CD4-positive, alpha-beta T cell treated with Interleukin-2 at 100 ng/mL for 4 hours (primary cell): ENCODE data around the gene RIC8A.
A peak's percentile ranks its signal among the peaks of the same experiment; 100 is the strongest.

Experiments
- DNase-seq: peaks from one replicate; pipeline ENCODE4 v3.0.0-alpha.2; 2020; ENCODE audit warnings: low spot score

The RIC8A gene

DNA sequence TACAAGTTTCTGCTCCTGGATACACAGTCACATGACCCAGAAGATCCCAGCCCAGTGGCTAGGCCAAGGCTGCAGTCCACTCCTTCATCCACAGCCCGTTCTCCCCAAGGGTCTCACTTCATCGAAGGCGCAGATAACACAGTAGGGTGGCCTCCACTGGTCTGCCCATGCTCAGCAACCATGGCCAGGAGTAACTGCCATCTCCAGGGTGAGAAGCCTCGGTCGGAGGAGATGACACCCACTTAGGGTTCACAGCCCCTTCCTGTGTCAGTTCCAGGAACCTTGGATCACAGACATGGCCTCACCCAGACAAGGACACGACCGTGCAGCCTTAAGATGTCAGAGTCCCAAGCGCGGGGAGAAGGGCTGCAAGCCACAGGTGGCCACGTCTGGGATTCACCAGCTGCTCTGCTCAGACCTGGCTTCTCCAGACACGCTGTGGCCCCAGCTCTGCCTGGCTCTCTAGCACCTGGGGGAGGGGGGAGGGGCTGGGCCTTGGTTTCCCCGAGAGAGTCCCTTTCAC lies 2.9 kb upstream of the RIC8A start:
- no peak for DNase-seq

GRCh38 chr11:205221-206001 lies 2.1 kb upstream of the RIC8A start:
- DNase-seq = no peak

- DNase-seq = no peak
These were observed 1.5 kb upstream of the RIC8A start for GRCh38 chr11:206002-206384.

DNA sequence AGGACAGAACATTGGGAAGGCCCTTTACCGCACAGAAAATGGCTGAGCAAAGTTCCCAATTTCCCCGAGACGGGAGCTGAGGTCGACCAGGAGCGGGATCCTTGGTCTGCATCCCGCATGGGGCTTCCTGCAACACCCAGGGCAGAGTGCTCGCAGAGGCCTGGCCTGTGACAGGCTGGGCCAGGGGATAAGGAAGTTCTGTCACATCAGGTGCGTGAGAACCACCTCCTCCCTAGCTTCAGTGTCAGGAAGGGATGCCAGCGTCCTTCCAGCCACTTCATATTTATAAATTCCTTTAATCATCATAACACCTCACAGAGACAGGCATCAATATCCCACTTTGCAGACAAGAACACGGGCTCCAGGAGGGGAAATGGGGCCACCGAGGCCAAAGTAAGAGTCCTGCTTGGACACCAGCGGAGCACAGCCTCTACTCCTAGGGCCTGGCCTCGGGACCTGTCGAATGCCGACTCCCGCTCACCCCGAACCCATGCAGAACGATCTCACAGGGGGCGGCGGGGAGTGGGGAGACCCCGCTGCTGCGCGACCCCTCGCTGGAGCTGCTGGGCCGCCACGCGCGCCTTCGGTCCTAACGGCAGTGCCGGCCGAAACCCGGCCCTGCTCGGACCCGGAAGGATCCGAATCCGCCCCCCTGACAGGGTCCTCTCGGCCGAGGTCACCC lies 841 bp upstream of the RIC8A start:
- no peak for DNase-seq

DNA sequence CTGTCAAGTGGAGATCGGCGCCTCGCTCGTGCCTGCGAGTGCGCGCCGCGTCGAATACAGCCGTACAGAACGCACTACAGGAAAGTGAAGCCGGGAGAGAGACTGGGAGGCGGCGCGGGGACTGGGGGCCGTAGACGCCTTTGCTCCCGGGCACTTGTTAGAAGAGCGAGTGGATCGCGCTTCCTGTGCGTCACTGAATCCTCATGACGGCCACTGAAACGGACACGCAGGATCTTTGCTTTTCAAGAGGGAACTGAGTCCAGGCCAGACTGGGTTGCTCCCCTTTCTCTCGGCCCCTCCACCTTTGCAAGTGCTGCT lies 314 bp downstream of the RIC8A start:
- DNase-seq = no peak

- DNase-seq = peak; percentile 79
These were observed 841 bp downstream of the RIC8A start for GRCh38 chr11:208181-208916.

DNA sequence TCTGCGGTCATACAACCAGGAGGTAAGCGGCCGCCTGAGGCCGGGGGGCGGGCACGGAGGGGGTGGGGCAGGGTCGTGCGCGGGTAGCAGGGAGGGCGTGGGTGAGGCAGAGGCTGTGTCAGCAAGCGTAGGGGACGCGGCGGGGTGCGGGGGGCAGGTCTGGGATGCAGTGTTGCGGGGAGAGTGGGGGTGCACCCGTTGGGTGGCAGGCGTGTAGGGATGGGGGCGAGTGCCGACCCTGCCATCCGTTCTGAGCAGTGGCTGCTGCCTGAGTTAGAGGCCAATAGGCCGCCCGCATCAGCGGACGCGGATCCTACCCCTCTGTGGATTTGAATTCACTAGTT lies 1.4 kb downstream of the RIC8A start:
- DNase-seq = no peak

DNA sequence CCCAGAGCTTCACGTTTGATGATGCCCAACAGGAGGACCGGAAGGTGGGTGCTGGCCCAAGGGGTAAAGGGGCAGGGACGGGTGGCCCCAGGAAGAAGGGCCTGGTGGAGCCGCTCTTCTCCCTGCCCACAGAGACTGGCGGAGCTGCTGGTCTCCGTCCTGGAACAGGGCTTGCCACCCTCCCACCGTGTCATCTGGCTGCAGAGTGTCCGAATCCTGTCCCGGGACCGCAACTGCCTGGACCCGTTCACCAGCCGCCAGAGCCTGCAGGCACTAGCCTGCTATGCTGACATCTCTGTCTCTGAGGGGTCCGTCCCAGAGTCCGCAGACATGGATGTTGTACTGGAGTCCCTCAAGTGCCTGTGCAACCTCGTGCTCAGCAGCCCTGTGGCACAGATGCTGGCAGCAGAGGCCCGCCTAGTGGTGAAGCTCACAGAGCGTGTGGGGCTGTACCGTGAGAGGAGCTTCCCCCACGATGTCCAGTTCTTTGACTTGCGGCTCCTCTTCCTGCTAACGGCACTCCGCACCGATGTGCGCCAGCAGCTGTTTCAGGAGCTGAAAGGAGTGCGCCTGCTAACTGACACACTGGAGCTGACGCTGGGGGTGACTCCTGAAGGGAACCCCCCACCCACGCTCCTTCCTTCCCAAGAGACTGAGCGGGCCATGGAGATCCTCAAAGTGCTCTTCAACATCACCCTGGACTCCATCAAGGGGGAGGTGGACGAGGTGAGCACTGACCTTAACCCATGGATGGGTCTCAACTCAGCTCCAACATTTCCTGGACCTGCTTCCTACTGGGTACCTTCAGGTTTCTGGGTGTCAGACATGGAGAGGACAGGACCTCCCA lies 2.0 kb downstream of the RIC8A start:
- no peak for DNase-seq

GRCh38 chr11:210122-210802 lies 2.8 kb downstream of the RIC8A start:
- no peak for DNase-seq

GRCh38 chr11:210803-211180 lies 3.3 kb downstream of the RIC8A start:
- DNase-seq = no peak

DNA sequence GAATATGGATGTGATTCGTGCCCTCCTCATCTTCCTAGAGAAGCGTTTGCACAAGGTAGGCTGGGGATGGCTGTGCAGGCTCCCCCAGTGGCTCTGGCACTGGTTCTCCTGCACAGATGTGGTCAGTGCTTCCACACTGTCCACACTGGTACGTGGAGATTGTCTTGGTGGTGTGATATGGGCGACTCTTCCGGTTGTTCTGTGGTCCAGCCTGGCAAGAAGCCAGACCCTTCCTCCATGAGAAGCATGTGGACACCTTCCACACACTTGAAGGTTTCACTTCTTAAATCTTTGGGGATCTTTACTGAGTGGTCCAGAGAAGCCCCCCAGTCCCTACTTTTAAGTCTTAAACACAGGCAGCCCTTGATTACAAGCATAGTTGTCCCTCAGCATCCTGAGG lies 3.8 kb downstream of the RIC8A start:
- DNase-seq = no peak

- no peak for DNase-seq
These were observed 4.2 kb downstream of the RIC8A start for GRCh38 chr11:211741-212140.

DNA sequence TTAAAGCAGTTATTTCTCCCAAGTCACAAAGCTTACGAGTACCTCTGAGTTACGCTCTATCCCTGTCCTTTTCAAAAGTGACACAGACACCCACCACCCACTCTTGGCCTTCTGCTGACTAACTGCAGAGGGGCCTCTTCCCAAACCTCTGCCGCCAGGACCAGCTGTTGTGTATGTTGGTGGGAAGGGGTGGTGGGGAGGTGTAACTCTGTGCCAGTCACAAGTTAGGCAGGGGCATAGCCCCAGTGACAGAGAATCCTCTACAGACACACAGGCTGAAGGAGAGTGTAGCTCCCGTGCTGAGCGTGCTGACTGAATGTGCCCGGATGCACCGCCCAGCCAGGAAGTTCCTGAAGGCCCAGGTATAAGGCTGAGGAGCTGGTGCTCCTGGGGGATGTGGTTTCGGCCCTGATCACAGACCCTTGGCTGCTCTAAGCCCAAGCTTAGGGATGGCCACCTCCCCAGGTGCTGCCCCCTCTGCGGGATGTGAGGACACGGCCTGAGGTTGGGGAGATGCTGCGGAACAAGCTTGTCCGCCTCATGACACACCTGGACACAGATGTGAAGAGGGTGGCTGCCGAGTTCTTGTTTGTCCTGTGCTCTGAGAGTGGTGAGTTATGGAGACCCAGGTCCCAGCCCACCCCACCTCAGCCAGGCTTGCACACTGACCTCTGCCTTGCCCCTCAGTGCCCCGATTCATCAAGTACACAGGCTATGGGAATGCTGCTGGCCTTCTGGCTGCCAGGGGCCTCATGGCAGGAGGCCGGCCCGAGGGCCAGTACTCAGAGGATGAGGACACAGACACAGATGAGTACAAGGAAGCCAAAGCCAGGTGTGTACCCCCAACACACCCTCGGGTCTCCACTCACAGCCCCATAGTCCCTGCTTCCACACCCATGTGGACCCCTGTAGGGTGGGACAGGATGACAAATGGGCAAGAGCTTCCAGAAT lies 4.9 kb downstream of the RIC8A start:
- no peak for DNase-seq

GRCh38 chr11:213111-213510 lies 5.6 kb downstream of the RIC8A start:
- DNase-seq = no peak

- DNase-seq = no peak
These were observed 6.6 kb downstream of the RIC8A start for GRCh38 chr11:214083-214482.

DNA sequence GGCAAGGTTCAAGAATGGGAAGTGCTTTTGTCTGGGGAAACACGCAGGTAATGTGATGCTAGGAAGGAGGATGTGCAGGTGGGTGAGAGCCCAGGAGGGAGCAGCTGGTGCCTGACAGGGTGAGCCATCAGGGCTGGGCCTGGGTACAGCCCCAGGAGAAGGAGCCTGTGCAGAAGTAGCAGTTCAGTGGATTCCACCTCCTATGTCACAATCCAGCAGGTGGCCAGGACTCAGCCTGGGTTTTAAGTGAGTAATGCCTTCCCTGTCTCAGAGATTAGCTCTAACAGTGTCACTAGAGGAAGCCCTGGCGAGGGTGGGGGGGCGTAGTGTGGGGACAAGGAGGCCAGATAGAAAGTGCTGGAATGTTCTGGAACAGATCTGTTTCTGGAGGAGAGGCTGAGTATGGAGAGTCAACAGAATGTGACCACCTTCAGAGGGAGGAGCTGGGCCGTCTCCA lies 8.1 kb downstream of the RIC8A start:
- DNase-seq = no peak

DNA sequence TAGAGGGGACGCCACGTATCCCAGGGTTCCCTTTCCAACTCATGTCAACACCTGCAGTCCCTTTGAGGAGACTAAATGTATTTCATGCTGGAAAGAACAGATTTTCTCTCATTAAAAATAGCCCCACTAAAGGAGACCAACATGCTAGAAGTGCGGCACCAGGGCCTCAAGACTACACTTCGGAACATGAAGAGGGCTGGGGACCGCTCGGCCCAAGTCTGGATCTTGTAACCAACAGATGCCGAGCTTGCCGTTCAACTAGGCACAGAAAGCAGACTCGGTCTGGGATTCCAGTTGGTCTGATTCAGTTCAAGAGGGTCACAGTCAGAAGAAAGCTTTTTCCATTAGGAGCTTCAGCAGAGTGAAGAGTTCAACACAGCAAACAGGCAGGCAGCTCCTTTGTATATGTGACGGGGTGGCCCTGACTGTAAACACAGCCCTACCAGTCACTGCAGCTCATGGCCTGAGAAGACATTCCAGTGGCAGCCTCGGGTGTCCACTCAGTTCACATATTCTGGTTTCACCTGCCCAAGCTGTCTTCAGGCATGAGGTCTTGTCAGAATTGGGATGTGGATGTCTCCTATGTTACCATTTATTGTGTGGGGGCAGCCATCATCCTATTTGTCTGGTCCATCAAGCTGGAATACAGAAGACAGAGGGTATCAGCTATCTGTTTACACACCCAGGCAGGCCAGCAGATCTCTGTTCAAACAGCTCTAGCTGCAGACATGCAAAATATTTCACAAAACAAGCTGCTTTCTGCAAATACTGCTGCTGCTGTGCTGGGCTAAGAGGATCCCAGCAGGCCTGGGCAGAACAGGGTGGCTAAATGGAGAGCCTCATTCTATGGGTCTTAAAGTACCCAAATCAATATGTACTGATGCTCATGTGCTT lies 8.8 kb downstream of the RIC8A start:
- no peak for DNase-seq

DNA sequence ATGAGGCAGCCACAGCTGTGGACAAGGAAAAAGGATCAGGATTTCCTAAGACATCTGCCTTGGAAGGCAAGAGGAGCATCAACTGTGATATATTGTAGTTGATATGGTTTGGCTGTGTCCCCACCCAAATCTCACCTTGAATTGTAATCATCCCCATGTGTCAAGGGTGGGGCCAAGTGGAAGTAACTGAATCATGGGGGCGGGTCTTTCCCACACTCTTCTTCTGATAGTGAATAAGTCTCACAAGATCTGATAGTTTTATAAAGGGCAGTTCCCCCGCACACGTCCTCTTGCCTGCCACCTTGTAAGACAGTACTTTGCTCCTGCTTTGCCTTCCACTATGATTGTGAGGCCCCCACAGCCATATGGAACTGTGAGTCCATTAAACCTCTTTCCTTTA lies 10.2 kb downstream of the RIC8A start:
- DNase-seq = no peak

- DNase-seq = no peak
These were observed 11.5 kb downstream of the RIC8A start for GRCh38 chr11:218815-219593.
